Testis (tissue), 3 donors: ENCODE data around the gene SPTLC2. TPM values are rescaled to one million over a fixed set of nuclear protein-coding genes. Genes with fewer than 3 reads are reported as not detected.
"Not testable (repeated sequence)": the region's sequence is repeated elsewhere in the genome, so short reads cannot be mapped to it uniquely, and the experiment has no call there.

ENCODE experiments used
- DNase-seq: peaks from one replicate; pipeline ENCODE4 v3.0.0-alpha.2; 2019
- H3K27ac ChIP-seq, 2 donors: fragments of 200-600 bp; sonication (generic); one replicate each; pipeline ENCODE4 v1.5.1; 2019
- H3K27me3 ChIP-seq: fragments of 200-600 bp; sonication (generic); one replicate; pipeline ENCODE4 v1.5.1; 2019
- H3K36me3 ChIP-seq: fragments of 200-600 bp; sonication (generic); one replicate; pipeline ENCODE4 v1.5.1; 2017; ENCODE audit warnings: low read depth; ENCODE audit errors: missing control alignments
- H3K4me1 ChIP-seq: fragments of 200-600 bp; sonication (generic); one replicate; pipeline ENCODE4 v1.5.1; 2019
- H3K4me3 ChIP-seq, 2 donors: fragments of 200-600 bp; sonication (generic); one replicate each; pipeline ENCODE4 v1.5.1; 2017 to 2019
- H3K9me3 ChIP-seq: fragments of 200-600 bp; sonication (generic); one replicate; pipeline ENCODE4 v1.5.1; 2017
- CTCF ChIP-seq, 3 experiments: fragments of 450-650 bp in 2 of 3; fragments of 200-600 bp in 1 of 3; sonication (generic) in 1 of 3; IDR thresholded peaks; one replicate each; pipeline ENCODE4 v1.5.1; 2016 to 2019; ENCODE audit warnings: antibody characterized with exemption in 3 of 3, mild to moderate bottlenecking in 2 of 3, moderate library complexity in 1 of 3
- POLR2A ChIP-seq: fragments of 450-650 bp; IDR thresholded peaks from one replicate; pipeline ENCODE4 v1.6.1; 2017; ENCODE audit warnings: antibody characterized with exemption, mild to moderate bottlenecking, moderate library complexity
- WGBS, 2 donors: methylation state at CpG; one replicate each; pipeline ENCODE4 v1.1.5; 2018; 5-methylcytosine and 5-hydroxymethylcytosine counted together
- intact Hi-C: fragments of 100-400 bp; cut with DNase I; formaldehyde crosslinking; loops from one replicate; pipeline ENCODE4 v1.15.1; 2023; ENCODE audit warnings: low total_unique reads
- polyA plus RNA-seq: library from polyadenylated mRNA; stranded (reverse); fragments of 350-450 nt; fragmentation: Illumina TruSeq; extraction: RNeasy Lipid Tissue Mini Kit (QIAGEN cat#74804); gene quantifications from one replicate; pipeline ENCODE4 v1.2.3, GENCODE V29; 2014; ENCODE audit warnings: low read depth, low replicate concordance; ENCODE audit not compliant: insufficient read depth
- total RNA-seq, 2 donors: library from RNA; depleted of rRNA; stranded (reverse); fragments of >200 nt; gene quantifications; one replicate each; pipeline ENCODE4 v1.2.3, GENCODE V29; 2016

The SPTLC2 gene
- total and polyA plus RNA-seq, 3 donors from 2014 or later = 11.1 to 24.5 (median 21.5) TPM

GRCh38 chr14:77529963-77530362 is 86.5 kb downstream of the SPTLC2 start:
- Histone ChIP-seq H3K4me3 (no peak overlapping the region), H3K27ac (no peak overlapping the region), H3K4me1 (no peaks in the 10 kb centered on the region), H3K27me3 (no peaks in the 10 kb centered on the region), H3K9me3 (no peaks in the 10 kb centered on the region), H3K36me3 (no peaks in the 10 kb centered on the region)
- no peak for DNase-seq
- TF ChIP-seq POLR2A (no peak), CTCF (IDR thresholded peaks at IDR 0.05) (no peak)
- intact Hi-C loops = no loop called here

- no peaks in the 10 kb centered on the region for H3K36me3 ChIP-seq
- WGBS, 2 donors = 88 to 90% methylated on average over 2 of the region's 2 CpGs
- DNase-seq = no peak
- intact Hi-C loops = no loop called here
- TF ChIP-seq POLR2A = no peak
- TF ChIP-seq CTCF (IDR thresholded peaks at IDR 0.05) = no peak
- H3K9me3 ChIP-seq = no peaks in the 10 kb centered on the region
- H3K27ac ChIP-seq = no peak overlapping the region
- H3K4me1 ChIP-seq = no peaks in the 10 kb centered on the region
- H3K4me3 ChIP-seq = no peak overlapping the region
- no peaks in the 10 kb centered on the region for H3K27me3 ChIP-seq
These were observed 87.2 kb downstream of the SPTLC2 start for GRCh38 chr14:77529213-77529612.

- H3K9me3 ChIP-seq, DNase-seq, H3K36me3 ChIP-seq, intact Hi-C loops, H3K27ac ChIP-seq, H3K27me3 ChIP-seq, H3K4me3 ChIP-seq, H3K4me1 ChIP-seq: not testable (repeated sequence)
- WGBS, 2 donors = 91 to 92% methylated on average over 5 of the region's 5 CpGs
These were observed 87.7 kb downstream of the SPTLC2 start for GRCh38 chr14:77528701-77529100.

- Histone ChIP-seq H3K27me3 (no peaks in the 10 kb centered on the region), H3K4me3 (no peak overlapping the region), H3K36me3 (no peaks in the 10 kb centered on the region), H3K9me3 (no peaks in the 10 kb centered on the region), H3K27ac (no peak overlapping the region), H3K4me1 (no peaks in the 10 kb centered on the region)
- 32 to 39% methylated on average over 1 of the region's 1 CpG for WGBS, 2 donors
- DNase-seq = no peak
- TF ChIP-seq CTCF (IDR thresholded peaks at IDR 0.05) (no peak), POLR2A (no peak)
- intact Hi-C loops = no loop called here
These were observed 90.2 kb downstream of the SPTLC2 start for GRCh38 chr14:77526266-77526665.

GRCh38 chr14:77524536-77524935 is 91.9 kb downstream of the SPTLC2 start:
- Histone ChIP-seq H3K27ac (no peak overlapping the region), H3K9me3 (no peaks in the 10 kb centered on the region), H3K4me3 (no peak overlapping the region), H3K36me3 (no peaks in the 10 kb centered on the region), H3K27me3 (no peaks in the 10 kb centered on the region), H3K4me1 (no peaks in the 10 kb centered on the region)
- intact Hi-C loops = no loop called here
- WGBS, 2 donors = 79 to 82% methylated on average over 6 of the region's 6 CpGs
- TF ChIP-seq POLR2A (no peak), CTCF (IDR thresholded peaks at IDR 0.05) (no peak)
- no peak for DNase-seq
